Measurements from ENCODE around the gene KDM4C.

The KDM4C gene

DNA sequence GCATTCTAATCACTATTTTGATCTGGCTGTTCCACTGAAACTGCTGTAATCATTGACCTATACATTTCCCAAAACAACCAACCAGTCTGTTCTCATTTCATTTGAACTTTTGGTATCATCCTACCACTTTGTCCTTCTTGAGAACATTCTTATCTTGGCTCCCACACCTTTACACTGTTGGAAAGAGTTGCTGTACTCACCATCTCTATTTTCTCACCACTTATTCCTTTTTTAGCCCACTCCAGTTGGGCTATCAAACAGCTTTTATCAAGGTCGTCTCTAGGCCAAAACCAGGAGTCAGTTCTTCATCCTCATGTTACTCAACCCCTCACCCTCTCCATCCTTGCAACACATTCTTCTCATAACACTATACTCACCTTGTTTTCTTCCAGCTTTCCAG, 170.1 kb downstream of the KDM4C start:
- Histone ChIP-seq H4K20me1 (ENCODE audit: insufficient read depth) (0 out of 2 replicates have a peak, but pooled peaks cover 4% of the 10 kb centered on the region), H3K36me3 (ENCODE audit: insufficient read depth) (no peaks in the 10 kb centered on the region)
- TF ChIP-seq, protein P1, sequence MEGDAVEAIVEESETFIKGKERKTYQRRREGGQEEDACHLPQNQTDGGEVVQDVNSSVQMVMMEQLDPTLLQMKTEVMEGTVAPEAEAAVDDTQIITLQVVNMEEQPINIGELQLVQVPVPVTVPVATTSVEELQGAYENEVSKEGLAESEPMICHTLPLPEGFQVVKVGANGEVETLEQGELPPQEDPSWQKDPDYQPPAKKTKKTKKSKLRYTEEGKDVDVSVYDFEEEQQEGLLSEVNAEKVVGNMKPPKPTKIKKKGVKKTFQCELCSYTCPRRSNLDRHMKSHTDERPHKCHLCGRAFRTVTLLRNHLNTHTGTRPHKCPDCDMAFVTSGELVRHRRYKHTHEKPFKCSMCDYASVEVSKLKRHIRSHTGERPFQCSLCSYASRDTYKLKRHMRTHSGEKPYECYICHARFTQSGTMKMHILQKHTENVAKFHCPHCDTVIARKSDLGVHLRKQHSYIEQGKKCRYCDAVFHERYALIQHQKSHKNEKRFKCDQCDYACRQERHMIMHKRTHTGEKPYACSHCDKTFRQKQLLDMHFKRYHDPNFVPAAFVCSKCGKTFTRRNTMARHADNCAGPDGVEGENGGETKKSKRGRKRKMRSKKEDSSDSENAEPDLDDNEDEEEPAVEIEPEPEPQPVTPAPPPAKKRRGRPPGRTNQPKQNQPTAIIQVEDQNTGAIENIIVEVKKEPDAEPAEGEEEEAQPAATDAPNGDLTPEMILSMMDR (conservative IDR thresholded peaks at IDR 0.05; ENCODE audit: low read depth, low read length), result no peak

DNA sequence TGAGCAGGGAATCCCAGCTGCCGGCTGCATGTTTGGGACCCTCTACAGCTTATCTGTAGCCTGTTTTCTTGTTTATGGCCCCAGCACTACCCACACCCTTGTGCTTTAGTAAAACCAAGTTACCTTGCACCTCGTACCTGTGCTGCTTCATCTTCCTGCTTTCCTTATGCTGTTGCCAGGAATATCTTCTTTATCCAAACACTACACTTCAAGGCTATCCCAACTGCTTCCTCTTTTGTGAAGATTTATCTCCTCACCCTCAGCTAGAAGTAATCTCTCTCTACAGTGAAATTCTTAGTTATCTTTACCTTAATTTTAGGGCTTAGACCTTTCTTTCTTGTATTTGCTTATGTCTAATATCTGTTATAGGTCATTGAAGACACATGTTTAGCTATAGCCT, 171.1 kb downstream of the KDM4C start:
- H3K4me1 ChIP-seq (ENCODE audit: low read depth, poor library complexity, severe bottlenecking), result peaks cover 17% of the 10 kb centered on the region

More for the DNA sequence above, 170.1 kb downstream of the KDM4C start:
- H3K4me1 ChIP-seq (ENCODE audit: low read depth, poor library complexity, severe bottlenecking), result peaks cover 17% of the 10 kb centered on the region
- H2AFZ ChIP-seq (ENCODE audit: low read depth), result no peak overlapping the region
- H3K27ac ChIP-seq, result no peak overlapping the region
- H3K4me2 ChIP-seq, result no peak overlapping the region
- no peaks in the 10 kb centered on the region for H3K79me2 ChIP-seq (ENCODE audit: insufficient read depth, low read depth)
- H3K4me3 ChIP-seq (IDR thresholded peaks at IDR 0.05; ENCODE audit: insufficient read depth, low read depth, low read length), result no peak overlapping the region
- no peaks in the 10 kb centered on the region for H3K27me3 ChIP-seq (ENCODE audit: insufficient read depth, low read depth)
- H3K9ac ChIP-seq, result no peak overlapping the region

DNA sequence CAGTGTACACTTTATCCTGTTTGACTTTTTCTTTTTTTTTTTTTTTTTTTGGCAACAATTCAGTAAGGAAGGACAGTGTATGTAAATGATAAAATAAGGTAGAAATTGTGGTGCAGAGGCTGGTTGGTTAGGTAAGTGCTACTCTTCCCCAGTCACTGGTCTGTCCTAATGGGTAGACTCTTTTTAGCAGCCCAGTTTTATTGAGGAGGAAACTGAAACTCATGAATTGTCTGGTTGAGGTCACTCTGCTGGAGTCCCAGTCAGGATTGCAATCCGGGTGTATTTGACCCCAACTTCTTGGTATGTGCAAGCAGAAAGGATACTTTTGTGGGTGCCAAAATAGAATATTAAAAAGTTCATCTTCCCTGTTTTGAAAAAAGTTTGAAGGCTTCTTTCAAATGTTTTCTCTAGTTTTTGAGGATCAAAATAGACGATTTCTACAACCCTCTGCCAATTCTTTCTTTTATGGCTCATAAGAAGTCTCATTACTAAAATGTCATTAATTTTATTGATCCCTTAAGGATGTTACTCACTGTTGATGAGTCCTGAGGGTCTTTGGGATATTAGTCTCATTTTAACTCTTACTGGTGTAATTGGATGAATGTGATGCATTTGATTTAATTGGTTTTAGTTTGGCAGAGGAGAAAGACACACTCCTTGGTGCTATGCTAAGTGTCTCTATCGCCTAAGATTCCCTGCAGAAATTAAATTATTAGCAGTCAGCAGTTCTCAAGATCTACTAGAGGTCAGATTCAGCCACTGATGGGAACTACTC, 171.9 kb downstream of the KDM4C start:
- TF ChIP-seq, protein P1 (conservative IDR thresholded peaks at IDR 0.05; ENCODE audit: low read depth, low read length), result no peak
- H2AFZ ChIP-seq (ENCODE audit: low read depth), result no peak overlapping the region
- no peak overlapping the region for H3K9ac ChIP-seq
- H3K4me3 ChIP-seq (IDR thresholded peaks at IDR 0.05; ENCODE audit: insufficient read depth, low read depth, low read length), result no peak overlapping the region
- no peaks in the 10 kb centered on the region for H3K36me3 ChIP-seq (ENCODE audit: insufficient read depth)
- H4K20me1 ChIP-seq (ENCODE audit: insufficient read depth), result 0 out of 2 replicates have a peak, but pooled peaks cover 1% of the 10 kb centered on the region
- peaks cover 17% of the 10 kb centered on the region for H3K4me1 ChIP-seq (ENCODE audit: low read depth, poor library complexity, severe bottlenecking)
- no peaks in the 10 kb centered on the region for H3K27me3 ChIP-seq (ENCODE audit: insufficient read depth, low read depth)
- H3K4me2 ChIP-seq, result peak overlapping the region; percentile 8; the same call in 1 of the 2 replicates
- H3K27ac ChIP-seq, result no peak overlapping the region
- no peaks in the 10 kb centered on the region for H3K79me2 ChIP-seq (ENCODE audit: insufficient read depth, low read depth)

More for the DNA sequence above, 171.1 kb downstream of the KDM4C start:
- no peak overlapping the region for H3K4me3 ChIP-seq (IDR thresholded peaks at IDR 0.05; ENCODE audit: insufficient read depth, low read depth, low read length)
- H3K36me3 ChIP-seq (ENCODE audit: insufficient read depth), result no peaks in the 10 kb centered on the region
- TF ChIP-seq, protein P1 (conservative IDR thresholded peaks at IDR 0.05; ENCODE audit: low read depth, low read length), result no peak
- peak overlapping the region; percentile 2; the same call in 1 of the 2 replicates for H3K4me2 ChIP-seq
- no peak overlapping the region for H3K9ac ChIP-seq
- H2AFZ ChIP-seq (ENCODE audit: low read depth), result no peak overlapping the region
- H3K27ac ChIP-seq, result no peak overlapping the region
- 0 out of 2 replicates have a peak, but pooled peaks cover 4% of the 10 kb centered on the region for H4K20me1 ChIP-seq (ENCODE audit: insufficient read depth)
- no peaks in the 10 kb centered on the region for H3K79me2 ChIP-seq (ENCODE audit: insufficient read depth, low read depth)
- no peaks in the 10 kb centered on the region for H3K27me3 ChIP-seq (ENCODE audit: insufficient read depth, low read depth)

DNA sequence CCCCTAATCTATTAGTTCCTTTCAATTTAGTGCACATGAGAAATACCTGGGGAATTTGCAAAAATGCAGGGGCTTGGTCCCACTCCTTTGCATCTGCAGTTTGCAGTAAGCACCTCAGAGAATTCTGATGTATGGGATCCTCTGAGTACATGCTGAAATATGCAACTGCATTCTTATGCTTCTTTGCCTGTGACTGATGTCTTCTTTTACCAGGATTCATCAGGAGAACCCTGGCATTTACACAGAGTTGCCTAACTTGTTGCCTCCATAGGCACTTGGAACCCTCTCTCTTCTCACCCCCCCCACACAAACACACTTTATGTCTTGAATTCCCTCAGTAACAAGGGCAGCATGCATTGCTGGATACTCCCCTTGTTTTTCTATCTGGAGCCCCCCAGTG, 173.1 kb downstream of the KDM4C start:
- H4K20me1 ChIP-seq (ENCODE audit: insufficient read depth), result no peaks in the 10 kb centered on the region
- H3K4me1 ChIP-seq (ENCODE audit: low read depth, poor library complexity, severe bottlenecking), result peaks cover 17% of the 10 kb centered on the region
- H3K36me3 ChIP-seq (ENCODE audit: insufficient read depth), result no peaks in the 10 kb centered on the region
- TF ChIP-seq, protein P1 (conservative IDR thresholded peaks at IDR 0.05; ENCODE audit: low read depth, low read length), result no peak
- no peak overlapping the region for H2AFZ ChIP-seq (ENCODE audit: low read depth)
- H3K4me2 ChIP-seq, result no peak overlapping the region
- no peak overlapping the region for H3K9ac ChIP-seq
- no peak overlapping the region for H3K4me3 ChIP-seq (IDR thresholded peaks at IDR 0.05; ENCODE audit: insufficient read depth, low read depth, low read length)
- no peaks in the 10 kb centered on the region for H3K79me2 ChIP-seq (ENCODE audit: insufficient read depth, low read depth)
- no peaks in the 10 kb centered on the region for H3K27me3 ChIP-seq (ENCODE audit: insufficient read depth, low read depth)
- no peak overlapping the region for H3K27ac ChIP-seq

Data from KMS-11 (cell line).